GM12801 (cell line): ENCODE measurements around the gene GCC1.

Experiments used
- TF ChIP-seq, protein P1 (sequence below): IDR thresholded peaks from one replicate; pipeline ENCODE4 v1.5.1; 2011; ENCODE audit warnings: control low read depth; ENCODE audit not compliant: insufficient read length; ENCODE audit errors: extremely low read depth

GCC1 gene

DNA sequence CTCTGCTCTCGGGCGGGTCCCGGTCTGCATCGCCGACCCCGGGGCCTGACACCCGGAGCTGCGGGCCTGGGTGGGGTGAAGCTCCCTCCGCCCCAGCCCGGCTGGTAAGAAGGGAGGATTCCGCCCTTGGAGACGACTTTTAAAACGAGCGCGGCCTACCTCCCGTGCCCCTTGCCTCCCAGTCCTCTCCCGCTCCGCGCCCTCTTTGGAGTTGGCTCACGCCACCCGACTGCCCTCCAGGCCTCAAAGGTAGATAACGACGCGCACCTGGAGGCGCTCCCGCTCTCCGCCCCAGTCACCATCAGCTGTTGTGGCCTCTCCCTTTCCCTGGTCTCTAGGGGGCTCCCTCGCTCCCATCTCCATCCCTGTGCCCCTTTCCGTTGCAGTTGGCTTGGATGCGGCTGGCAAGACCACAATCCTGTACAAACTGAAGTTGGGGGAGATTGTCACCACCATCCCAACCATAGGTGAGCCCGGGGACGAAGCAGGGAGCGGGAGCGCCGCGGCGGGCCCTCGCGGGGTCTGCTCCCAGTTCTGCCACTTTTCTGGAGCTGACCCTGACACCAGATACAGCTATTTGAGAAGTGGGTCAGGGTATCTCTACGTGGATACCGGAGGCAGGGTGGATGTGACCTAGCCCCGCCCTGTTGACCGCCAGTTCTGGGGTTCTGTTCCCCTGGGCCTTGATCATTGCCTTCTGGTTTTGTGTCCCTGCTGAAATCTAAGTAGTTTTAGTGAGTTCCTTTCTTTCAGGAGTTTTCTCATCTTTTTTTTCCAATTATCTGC lies 3.5 kb upstream of the GCC1 start:
- TF ChIP-seq, protein P1, sequence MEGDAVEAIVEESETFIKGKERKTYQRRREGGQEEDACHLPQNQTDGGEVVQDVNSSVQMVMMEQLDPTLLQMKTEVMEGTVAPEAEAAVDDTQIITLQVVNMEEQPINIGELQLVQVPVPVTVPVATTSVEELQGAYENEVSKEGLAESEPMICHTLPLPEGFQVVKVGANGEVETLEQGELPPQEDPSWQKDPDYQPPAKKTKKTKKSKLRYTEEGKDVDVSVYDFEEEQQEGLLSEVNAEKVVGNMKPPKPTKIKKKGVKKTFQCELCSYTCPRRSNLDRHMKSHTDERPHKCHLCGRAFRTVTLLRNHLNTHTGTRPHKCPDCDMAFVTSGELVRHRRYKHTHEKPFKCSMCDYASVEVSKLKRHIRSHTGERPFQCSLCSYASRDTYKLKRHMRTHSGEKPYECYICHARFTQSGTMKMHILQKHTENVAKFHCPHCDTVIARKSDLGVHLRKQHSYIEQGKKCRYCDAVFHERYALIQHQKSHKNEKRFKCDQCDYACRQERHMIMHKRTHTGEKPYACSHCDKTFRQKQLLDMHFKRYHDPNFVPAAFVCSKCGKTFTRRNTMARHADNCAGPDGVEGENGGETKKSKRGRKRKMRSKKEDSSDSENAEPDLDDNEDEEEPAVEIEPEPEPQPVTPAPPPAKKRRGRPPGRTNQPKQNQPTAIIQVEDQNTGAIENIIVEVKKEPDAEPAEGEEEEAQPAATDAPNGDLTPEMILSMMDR, result no peak

DNA sequence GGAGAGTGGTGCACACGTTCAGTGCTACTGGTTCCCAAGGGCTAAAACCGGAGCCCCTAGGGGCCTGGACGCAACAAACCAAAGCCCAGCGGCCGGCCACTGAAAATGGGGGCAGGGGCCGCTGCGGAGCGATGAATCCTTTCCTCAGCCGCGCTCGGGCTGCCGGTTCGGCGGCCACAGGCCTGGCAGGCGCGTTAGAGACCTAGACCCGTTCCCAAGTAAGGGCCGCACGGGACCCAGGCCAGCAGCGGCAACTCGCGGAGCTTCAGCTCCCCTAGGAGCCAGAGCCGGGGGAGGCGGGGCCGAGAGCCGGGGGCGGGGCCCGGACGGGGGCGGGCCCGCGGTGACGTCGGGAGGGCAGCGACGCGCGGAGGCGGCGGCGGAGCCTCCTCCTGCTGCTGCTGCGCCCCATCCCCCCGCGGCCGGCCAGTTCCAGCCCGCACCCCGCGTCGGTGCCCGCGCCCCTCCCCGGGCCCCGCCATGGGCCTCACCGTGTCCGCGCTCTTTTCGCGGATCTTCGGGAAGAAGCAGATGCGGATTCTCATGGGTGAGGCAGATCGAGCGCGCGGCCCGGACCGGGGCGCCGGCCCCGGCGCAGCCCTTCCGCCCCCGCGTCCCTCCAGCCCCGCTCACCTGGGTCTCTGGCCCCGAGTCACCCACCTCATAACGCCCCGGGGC lies 2.8 kb upstream of the GCC1 start, which contains the start of gene ARF5:
Gene ARF5, plus strand, starts transcription at position 393 of the 678 bp plus-strand sequence. Its CDS starts 88 bp downstream, at position 481.
- TF ChIP-seq, protein P1, result no peak

DNA sequence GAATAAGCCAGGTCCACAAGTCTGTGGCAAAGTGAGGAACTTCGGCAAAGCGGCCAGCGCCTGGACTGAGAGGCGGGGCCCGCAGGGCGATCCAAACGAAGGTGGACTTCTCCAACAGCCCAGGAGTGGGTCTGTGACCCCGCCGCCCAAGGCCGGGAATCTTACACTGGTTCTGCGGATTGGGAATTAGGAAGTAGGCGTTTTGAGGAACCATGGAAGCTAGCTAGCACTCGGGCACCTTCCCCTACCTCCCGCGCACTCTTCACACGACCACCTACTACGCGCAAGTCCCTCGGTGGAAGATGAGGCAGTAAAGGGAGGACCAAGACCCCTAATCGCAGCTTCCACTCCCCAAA lies 2.2 kb upstream of the GCC1 start:
- TF ChIP-seq, protein P1, result no peak

DNA sequence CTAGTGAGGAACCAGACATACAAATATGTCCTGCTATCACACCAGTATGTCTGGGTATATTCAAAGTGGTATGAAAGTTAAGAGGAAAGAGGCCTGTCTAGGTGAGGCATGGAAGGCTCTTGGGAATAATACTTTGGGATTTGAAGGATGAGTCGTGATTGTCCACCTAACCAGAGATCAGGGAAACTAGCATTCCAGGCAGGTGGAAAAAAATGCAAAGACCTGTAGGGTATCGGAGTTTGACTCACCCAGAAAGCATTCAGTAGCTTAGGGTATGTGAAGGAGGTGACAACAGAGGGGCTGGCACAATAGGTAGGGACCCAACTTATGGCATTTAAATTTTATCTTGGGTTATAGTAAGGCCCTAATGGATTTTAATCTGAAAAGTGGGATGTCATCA lies 950 bp upstream of the GCC1 start:
- TF ChIP-seq, protein P1, result no peak

DNA sequence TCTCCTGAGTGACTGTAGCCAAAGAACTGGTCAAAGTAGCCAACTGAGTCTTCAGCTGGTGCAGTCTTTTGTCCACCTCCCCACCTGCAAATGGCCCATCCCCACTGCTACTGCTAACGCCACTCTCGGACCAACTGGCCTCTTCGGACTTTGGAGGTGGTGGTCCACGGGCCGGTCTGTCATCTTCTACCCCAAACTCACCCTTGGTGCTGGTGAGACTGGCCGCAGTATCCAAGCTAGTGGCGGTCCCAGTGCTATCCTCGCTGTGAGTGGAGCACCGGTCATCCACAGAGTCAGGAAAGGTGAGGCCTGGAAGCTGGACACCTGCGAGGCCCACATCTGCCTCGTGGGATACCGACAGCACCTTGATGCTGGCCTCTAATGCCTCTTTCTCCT lies 750 bp downstream of the GCC1 start:
- TF ChIP-seq, protein P1, result no peak

DNA sequence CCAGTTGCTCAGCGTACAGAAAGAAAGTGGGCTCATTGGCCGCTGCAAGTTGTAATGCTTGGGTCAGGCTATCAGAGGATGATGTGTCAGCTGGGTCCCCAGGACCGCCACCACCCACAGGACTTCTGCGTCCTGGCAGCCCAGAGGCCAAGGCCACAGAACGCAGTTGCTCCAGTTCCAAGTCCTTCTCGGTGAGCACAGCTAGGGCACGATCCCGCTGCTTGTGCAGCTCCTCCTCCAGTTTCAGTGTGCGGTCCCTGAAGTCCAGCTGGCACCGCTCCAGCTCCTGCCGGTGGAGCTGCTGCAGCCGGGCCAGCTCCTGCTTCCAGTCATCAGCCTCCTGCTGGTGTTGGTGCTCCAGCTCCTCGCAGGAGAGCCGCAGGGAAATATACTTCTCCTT lies 3.0 kb downstream of the GCC1 start:
- TF ChIP-seq, protein P1, result no peak

DNA sequence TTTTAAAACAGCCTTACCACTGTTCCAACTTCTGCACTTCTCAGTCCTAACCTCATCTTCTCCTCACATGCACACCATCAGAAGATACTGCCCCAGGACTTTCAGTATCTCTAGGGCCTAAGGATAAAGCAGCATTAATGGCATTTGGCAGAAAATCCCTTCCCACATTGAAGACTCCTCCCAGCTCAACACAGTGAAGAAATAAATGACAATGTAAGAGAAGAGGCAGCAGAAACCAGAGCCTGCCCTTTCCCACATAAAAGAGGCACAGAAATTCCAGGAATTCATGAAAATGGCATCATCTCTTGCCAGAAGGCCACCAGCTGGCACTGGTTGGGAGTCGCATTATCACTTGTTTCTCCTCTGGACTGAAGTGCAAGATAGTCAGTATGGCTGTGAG lies 3.7 kb downstream of the GCC1 start:
- TF ChIP-seq, protein P1, result no peak
